CMK (cell line): ENCODE measurements around the gene COL7A1.

Experiments used
- DNase-seq: peaks from one replicate; pipeline ENCODE4 v3.0.0-alpha.2; 2010; ENCODE audit warnings: low read depth

COL7A1 gene

DNA sequence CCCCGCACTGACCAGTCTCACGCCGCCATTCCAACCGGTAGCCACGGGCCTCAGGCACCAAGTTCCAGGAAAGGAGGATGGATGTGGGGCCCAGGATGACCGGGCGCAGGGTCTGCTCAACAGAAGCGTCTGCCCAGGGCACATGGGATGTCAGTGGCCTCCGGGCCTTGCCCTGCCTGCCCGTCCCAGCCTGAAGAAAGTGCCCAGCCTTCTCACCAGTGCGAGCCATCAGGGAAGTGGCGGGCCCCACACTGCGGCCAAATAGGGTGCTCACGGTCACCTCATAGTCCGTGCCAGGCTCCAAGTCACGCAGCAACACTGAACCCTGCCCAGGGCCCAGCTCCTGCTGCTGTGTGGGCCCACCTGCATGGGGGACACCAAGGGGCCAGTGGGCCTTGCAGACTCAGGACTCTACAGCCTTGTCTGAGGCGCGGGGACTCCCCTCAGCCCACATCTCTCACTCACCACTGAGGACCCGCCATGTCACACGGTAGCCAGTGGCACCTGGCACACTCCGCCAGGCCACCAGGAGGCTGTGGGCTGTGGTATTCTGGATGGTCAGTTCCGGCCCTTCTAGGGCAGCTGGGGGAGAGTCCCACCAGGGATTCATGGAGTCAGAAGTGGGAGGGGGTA lies 3.1 kb downstream of the COL7A1 start:
- no peak for DNase-seq

DNA sequence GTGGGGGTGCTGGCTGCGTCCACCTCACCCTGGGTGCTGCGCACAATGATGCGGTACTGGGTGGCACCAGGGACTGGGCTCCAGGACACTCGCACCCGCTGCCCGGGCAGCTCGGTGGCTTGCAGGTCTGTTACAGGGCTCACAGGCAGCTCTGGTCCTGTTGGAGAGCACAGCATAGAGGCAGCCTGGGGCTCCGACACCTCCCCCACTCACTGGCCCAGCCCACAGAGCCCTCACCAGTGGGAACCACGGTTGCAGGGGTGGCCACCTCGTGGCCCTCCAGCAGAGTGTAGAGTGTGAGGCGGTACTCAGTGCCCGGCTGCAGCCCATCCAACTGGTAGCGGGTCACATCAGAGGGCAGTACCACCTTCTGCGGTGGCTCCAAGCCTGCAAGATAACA lies 3.7 kb downstream of the COL7A1 start:
- DNase-seq = no peak

DNA sequence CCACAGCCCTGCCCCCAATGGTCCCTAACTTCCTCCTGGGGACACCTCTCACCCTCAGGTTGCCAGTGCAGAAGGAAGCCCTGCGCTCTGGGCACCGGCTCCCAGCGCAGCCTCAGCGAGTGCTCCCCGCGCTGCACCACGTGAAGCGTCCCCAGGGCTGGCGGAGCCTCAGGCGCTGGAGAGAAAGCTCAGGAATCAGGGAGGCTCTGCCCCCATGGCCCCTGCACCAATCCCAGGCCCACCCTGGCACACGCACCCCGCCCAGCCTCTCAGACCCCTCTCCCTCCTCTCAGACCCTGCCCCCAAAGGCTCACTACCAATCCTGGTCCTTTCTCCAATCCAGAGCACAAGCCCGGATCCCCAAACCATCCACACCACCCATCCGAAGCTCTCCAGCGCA lies 6.9 kb downstream of the COL7A1 start:
- DNase-seq = no peak

DNA sequence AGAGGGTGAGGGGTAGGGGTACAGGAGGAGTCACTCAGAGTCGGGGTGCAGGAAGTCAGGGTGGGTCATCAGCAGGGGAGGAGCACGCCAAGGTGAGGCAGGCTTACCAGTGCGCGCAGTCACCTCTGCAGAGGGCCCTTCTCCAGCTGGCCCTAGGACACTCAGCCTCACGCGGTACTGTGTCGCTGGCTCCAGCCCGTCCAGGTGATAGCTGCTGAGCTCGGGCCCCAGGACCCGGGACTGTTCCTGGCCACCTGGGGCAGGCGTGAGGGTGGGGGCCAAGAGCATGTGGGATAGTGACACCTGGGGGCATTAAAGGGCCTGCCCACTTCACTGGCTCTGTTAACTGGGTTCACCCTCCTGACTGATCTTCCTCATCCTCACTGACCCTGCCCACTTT lies 7.4 kb downstream of the COL7A1 start:
- no peak for DNase-seq

DNA sequence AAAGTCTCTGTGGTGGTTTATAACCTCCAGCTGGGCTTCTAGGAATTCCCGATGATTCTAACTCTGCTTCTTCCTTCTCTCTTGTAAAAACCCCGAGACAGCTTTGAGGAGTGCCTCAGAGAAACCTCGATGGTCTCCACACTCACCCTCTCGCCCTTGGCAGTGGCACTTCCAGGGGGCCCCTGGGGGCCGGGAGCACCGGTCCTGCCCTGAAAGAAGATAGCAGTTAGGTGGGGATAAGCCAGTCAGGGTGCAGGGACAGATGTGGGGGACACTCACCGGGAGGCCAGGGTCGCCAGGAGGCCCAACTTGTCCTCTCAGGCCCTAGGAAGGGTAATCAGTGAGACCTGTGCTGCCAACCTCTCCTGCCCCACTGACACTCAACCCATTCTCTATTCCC lies 9.7 kb downstream of the COL7A1 start:
- no peak for DNase-seq

DNA sequence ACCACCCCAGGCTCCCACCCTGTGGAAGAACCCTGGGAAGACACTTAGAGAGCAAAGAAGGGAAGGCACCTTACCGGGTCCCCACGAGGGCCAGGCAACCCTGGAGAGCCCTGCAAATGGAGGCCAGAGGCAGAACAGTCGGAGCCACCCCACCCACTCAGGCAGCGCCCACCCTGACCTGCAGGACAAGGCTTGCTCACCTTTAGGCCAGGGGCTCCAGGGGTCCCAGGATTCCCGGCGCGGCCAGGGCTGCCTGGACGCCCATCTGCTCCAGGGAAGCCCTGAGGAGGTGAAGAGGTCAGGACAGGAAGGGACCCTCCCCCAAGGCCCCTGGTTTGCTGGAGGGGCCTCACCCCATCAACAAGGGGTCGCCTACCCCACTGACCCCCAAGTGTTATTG lies 10.3 kb downstream of the COL7A1 start:
- no peak for DNase-seq

DNA sequence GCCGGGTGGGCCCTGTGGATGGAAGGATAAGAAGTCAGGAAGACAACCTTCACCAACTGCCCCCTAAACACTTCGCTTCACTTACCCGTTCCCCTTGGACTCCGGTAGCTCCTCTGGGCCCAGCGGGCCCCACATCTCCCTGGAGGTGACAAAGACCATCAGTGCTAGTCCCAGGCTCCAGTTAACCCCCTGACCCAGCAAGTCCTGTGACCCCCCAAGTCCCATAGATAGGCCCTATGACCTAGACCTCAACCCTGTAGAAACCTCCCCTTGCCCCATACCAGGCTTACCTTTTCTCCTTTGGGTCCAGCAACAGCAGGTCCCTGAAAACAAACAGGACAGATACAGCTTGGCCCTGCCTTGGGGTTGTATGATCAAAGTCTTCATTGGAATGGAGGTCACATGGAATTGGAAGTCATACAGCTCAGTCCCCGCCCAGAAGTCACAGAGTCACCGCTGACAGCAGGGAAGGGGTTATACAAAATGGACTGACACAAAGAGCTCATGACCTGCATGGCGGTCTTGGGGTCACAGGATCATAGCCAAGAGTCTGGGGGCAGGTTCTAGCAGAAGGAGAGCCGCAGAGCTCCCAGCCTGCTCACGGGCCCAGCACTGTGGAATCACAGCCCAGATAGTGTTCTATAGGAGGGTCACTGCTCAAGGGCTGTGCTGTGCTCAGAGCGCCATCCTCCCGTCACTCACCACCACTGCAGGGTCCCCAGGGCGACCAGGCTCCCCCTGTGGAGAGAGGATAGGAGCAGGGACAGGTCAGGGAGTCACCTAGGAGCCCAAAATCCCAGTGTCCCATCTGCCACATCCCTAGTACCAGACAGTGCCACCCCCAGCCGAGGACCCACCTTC lies 13.3 kb downstream of the COL7A1 start:
- no peak for DNase-seq

DNA sequence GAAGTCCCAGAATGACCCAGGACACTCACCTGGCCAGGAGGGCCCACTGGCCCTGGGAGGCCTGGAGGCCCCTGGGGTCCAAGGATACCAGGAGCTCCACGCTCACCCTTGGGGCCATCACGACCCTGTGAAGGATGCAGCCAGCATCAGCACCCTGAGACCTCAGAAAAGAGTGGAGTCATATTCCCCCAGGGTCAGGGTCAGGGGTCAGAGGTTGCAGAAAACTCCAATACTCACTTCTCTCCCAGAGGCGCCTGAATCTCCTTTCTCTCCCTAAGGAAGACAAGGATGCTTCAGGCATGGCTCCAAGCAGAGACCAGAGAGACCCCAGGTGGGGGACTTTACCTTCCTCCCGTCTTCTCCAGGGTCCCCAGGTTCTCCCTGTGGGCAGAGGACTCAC lies 18.5 kb downstream of the COL7A1 start:
- no peak for DNase-seq

DNA sequence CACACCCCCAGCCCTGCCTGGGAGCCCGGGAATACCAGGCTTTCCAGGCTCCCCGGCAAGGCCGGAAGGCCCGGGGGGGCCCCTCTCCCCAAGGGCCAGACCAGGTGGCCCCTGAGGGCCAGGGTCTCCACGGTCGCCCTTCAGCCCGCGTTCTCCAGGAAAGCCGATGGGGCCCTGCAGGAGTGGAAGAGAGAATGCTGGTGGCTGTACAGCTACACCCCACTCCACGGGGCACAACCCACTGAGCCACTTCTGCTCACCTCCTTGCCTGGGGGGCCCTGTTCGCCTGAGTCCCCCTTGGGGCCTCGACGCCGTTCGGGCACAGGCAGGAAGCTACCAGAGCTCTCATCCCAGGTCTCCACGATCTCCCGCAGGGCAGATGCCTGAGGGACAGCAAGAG lies 19.8 kb downstream of the COL7A1 start:
- no peak for DNase-seq

DNA sequence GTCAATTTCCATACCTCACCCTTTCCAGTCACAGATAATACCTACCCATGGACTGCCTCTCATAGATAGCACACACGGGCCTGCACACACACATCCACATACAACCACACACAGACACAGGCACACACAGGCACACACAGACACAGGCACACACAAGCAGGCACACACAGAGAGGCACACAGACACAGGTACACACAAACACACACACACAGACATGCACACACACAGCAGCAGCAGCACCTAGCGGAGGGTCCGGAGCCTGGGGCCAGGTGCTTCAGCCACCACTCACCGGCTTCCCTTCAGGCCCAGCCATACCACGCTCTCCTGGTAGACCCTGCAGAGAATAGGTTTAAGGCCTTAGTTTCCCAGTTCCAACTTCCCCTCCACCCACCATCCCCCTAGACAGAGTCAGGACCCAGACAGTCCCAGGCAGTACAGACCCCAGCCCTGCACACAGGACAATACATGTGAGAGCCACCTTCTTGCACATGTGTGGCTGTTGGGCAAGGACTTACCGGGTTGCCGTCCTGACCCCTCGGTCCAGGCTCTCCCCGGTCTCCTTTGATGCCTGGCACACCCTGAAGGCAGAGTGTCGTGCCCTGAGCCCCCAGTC lies 21.1 kb downstream of the COL7A1 start:
- DNase-seq = no peak

DNA sequence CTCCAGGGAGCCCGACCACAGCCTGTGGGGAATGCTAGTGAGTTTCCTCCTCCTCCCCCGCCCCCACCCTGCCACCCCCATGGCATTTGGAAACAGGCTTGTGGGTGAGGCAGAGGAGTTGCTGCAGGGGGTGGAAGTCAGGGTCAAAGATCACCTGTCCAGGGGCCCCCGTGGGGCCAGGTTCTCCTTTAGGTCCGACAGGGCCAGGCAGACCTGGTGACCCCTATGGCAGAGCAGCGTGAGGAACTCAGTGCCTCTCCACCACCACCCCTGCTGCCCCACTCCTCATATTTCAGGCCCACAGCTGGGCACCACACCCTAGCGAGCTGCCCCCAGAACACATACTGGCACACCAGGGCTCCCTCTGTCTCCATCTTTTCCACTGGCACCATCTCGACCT lies 22.6 kb downstream of the COL7A1 start:
- DNase-seq = no peak

DNA sequence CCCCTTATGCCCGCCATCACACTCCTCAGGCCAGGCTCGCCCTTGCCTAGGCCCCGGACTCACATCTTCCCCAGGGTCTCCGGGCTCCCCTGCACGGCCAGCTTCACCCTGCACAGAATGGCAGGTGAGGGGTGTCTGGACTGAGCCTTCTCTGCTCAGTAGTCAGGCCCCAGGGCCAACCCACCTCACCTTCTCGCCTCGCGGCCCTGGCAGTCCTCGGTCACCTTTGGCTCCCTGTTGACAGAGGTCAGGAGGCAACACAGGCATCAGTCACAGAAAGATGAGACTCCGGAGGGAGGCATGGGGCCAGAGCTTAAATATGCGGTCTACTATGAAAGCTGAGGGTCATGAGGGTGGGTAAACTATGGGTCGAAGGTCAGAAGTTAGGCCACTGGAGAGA lies 23.2 kb downstream of the COL7A1 start:
- no peak for DNase-seq

DNA sequence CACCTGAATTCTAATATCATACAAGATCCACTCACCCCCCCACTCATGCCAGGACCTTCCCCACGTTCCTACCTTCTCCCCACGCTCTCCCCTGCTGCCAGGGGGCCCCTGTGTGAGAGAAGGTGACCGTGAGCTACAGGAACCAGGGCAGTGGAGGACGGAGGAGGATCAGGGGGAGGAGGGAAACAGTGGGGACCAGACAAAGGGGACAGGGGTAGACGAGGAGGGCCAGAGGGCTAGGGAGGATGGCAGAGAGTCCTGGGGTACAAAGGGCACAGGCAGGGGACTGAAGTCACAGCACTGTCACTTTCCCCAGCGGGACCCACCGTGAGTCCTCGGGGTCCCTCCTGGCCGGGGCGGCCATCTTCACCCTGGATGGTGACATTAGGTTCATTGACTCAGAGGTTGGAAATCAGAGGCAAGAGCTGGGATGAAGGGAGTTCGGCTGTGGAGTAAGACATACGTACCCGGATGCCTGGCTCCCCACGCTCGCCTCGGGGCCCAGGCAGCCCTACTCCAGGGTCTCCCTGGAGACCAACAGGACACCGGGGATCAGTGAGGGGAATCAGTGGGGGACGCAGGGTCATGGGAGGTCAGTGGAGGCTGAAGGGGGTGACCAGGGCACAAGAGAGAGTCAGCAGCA lies 25.2 kb downstream of the COL7A1 start:
- DNase-seq = no peak

DNA sequence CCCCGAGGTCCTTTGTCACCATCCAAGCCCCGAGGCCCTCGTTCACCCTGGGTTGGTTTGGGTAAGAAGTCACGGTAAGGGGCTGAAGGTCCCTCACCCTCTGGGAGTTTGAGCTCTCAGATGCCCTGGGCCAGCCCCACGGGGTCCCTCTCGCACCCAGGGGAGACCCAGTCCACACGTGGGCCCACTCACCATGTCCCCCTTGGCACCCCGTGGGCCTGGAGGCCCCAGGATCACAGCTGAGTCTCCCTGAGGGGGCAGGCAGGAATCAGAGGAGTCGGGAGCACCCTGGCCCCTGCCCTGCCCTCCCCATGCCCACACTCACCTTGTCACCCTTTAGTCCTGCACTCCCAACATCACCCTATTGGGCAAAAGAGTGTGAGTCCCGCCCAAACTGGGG lies 25.7 kb downstream of the COL7A1 start:
- no peak for DNase-seq

DNA sequence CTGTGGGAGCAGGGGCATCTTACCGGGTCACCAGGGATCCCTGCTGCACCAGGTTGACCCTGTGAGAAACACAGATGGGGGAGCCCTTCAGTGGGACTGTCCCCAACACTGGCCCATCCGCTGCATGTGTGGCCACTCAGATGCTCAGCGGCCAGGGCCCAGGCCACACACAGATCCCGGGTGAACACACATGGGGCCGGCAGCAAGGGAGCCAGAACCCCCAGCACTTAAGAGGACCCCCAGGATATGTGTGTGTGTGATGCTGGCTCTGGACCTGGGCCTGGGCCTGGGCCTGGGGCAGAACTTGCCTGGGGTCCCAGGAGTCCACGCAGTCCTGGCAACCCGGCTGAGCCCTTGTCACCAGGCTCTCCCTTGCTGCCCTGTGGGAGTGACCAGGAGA lies 26.7 kb downstream of the COL7A1 start:
- DNase-seq = no peak

DNA sequence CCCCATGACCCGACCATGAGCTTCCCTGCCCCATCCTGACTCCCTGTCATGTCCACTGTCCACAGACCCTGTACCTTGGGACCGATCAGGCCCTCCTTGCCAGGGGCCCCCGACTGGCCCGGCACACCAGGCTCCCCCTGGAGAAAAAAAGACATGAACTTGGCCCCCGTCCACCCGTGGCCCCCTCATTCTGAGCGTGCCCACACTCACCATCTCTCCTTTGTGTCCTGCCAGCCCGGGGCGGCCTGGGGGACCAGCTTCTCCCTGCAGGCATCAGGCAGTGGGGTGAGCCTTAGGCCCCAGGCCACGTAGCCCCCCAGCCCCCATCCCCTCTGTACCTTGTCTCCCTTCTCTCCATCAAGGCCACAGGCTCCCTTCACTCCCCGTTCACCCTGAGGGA lies 27.6 kb downstream of the COL7A1 start:
- DNase-seq = no peak

DNA sequence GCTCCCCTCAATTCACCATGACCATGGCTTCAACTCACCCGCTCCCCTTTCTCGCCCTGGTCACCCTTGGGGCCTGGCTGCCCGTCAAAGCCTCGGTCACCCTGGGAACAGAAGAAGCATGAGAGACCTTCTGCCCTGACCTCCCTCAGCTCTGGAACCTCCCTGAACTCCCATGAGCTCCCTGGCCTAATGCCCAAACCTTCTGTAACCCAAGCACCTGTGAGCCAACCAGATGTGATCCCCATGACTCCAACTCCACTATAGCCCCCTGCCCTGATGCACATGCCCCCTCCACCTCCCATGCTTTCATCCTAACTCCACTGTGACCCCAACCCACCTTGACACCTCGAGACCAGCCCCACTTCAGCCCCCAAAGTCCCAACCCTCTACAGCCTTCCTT lies 28.0 kb downstream of the COL7A1 start:
- DNase-seq = no peak

DNA sequence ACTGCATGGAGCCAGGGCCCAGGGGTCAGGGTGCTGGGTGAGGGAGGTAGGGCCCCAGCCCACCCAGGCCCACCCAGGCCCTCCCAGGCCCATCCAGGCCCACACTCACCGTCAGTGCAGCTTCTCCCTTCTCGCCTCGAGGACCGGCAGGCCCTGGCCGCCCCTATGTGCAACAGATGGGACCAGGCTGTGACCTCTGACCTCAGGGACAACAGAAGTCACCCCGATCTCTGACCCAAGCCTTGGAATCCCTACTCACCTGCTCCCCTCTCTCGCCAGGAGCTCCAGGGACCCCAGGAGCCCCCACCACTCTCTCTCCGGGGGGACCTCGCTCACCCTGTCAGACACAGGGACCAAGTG lies 28.7 kb downstream of the COL7A1 start:
- no peak for DNase-seq

DNA sequence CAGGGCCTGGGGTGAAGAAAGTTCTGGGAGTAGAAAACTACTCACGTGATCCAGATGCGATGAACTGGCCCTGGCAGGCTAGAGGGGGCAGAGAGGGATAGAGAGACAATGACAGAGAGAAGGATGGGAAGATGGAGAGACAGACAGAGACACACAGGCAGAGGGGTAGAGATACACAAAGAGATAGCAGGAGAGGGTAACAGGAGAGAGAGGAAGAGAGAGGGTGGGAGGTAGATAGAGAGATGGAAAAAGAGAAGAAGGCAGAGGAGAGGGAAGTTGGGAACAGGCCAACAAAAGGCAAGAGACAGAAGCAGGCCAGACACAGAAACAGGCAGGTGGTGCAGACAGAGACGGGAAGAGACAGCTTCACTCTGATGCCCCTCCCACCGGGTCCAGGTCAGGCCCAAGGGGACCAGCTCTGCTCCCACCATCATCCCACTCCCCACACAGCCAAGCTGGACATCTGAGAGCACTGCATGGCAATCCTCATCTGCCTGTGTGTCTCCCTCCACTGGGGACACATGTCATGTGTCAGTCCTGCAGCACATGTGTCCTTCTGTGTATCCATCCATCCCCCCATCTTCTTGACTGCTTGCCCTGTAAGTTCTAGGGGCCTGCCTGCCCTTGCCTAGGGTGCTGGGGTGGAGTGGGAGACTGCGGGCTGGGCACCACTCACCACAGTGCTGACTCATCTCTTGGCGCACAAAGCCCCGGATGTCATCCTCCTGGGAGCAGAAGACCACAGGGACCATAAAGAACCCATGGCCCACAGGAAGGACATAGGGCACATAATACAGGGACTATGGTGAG lies 29.3 kb downstream of the COL7A1 start:
- DNase-seq = no peak

DNA sequence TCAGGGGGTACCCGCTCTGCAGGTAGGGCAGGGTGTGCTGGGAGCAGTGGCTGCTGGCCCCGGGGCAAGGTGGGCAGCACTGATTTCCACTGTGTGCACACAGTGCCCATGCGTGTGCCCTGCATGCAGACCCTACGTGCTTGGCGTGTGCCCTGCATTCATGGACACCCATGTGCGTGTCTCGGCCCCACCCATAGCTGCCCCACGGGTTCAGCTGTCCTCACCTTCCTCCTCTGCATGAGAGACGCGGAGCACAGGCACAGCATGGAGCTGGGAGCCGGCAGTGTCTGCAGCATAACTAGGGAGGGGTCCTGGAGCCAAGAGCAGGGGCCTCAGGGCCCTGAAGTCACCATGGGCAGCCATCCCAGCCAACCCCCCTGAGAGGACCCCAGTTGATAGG lies 29.9 kb downstream of the COL7A1 start:
- DNase-seq = no peak

DNA sequence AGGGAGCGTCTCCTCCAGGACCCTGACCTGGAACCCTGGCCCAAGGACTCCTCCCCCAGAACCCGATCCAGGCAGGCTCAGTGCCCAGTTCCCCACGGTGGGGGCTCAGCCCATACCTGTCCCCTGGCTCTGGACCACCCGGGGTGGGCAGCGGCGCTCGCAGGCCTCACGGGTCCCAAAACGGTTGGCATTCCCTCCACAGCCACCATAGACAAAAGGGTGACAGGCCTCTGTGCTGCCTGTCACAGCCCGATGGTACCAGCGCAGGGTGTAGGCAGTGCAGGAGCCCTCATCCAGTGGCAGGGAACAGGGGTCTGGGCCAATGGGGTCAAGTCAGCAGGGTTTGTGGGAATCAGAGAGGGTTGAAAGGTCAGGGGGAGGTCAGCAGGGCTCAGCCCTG lies 30.5 kb downstream of the COL7A1 start:
- DNase-seq = no peak

DNA sequence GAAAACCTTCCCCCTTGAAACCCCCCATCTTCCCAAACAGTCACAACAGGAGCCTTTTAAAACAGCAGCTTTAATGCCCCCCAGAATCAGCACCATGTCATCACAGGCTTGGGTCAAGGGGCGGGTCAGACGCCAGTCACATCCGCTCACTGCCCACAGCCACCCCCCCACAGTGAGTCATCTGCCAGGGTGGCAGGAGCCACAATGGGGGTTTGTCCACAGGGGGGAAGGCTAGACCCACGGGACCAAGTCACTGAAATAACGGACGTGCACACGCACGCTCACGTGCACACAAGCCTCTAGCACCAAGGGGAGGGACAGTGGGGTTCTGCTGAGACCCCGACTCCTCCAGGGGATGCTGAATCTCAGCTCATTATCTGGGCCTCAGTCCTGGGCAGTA lies 31.1 kb downstream of the COL7A1 start:
- no peak for DNase-seq
